HG02852 (cell line): ENCODE results near the gene C10orf53.

Experiments used
- ATAC-seq: cut with Tn5 transposase; IDR thresholded peaks from one replicate; pipeline ENCODE4 v1.9.1; 2021; ENCODE audit warnings: mild to moderate bottlenecking, moderate library complexity; ENCODE audit not compliant: unreplicated experiment

The C10orf53 gene, protein sequence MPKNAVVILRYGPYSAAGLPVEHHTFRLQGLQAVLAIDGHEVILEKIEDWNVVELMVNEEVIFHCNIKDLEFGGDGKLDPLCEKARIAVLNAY

GRCh38 chr10:49679480-49679893, at the start of gene C10orf53:
TSS of gene C10orf53 (plus strand) at chr10:49679651. CDS start at chr10:49679698, 47 bp downstream.
- no peak for ATAC-seq

GRCh38 chr10:49631975-49632374, 47.5 kb upstream of the C10orf53 start:
- ATAC-seq, result no peak

GRCh38 chr10:49632406-49633317, 46.8 kb upstream of the C10orf53 start:
- no peak for ATAC-seq

GRCh38 chr10:49633327-49634068, 46.0 kb upstream of the C10orf53 start:
- no peak for ATAC-seq

- no peak for ATAC-seq
These were observed 45.3 kb upstream of the C10orf53 start for GRCh38 chr10:49634069-49634660.

DNA sequence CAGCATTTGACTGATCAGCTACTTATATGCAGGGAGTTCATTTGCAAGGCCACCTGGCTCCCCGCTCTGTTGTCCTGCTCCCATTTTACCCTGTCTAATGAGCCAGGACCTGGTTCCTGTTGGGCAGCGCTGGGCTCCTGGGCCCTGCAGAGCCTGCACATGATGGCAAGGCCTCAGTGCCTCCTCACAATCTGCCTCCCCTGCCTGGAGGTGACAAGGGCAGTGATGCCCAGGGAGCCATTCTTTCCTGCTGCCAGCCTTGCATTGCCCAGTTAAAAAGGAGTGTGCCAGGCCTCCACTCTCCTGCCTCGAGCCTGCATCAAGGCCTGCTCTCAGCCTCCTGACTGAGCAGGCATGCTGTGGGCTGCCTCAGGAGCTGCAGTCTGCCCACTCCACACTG, 37.1 kb upstream of the C10orf53 start:
- no peak for ATAC-seq

DNA sequence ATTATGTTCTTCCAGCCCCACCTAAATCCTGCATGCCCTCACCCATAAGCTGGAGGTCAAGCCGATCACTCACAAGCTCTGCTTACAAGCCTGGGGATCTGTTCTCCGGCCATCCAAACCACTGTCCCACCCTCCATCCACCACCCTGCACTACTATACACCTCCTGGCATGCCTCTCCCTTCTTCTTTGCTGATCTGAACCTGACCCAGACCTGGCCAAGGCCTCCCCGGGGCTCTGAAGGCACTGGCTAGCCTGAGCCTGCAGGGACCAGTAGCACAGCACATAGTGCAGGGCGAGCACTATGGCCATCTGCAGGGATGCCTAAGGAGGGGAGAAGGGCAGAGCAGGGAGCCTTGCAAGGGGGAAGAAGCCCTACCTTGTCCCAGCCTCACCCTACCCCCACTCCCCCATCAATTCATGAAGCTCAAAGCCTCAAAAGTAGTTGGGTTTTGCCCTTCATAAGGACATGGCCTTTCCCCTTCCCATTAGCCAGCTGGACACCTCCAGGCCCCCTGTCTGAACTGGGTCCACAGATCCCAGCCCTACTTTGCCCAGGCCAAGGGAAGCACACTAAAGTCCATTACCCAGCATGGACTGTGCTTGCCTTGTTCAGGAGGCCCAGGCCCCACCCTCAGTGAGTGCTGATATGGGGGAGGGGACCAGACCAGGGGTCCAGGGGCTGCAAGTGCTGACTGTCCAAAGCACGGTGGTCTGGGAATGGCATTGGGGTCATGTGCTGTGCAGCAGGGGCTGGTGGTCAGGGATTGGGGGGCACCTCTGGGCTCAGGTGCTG, 36.0 kb upstream of the C10orf53 start:
- ATAC-seq, result no peak

- ATAC-seq, result no peak
These were observed 35.3 kb upstream of the C10orf53 start for GRCh38 chr10:49644035-49644646.

DNA sequence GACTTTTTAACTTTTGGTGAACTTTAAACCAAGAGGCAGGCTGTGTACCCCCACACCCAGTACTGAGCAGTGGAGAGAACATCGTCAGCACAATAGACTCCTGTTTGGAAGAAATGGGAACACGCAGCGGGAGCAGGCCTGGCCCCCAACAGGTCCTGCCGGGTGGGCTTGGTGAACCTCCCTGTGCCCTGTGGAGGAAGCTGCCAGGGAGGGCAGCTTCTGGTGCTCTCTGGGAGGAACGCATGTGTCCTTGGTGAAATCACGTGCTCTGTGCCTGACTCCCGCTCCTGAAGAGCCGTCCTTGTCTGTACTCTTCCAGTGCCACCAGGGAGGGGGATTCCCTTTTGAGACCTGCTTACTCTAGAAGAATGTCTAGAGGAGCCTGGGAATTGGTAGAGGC, 34.0 kb upstream of the C10orf53 start:
- no peak for ATAC-seq

GRCh38 chr10:49645871-49646870, 33.3 kb upstream of the C10orf53 start:
- ATAC-seq, result no peak

DNA sequence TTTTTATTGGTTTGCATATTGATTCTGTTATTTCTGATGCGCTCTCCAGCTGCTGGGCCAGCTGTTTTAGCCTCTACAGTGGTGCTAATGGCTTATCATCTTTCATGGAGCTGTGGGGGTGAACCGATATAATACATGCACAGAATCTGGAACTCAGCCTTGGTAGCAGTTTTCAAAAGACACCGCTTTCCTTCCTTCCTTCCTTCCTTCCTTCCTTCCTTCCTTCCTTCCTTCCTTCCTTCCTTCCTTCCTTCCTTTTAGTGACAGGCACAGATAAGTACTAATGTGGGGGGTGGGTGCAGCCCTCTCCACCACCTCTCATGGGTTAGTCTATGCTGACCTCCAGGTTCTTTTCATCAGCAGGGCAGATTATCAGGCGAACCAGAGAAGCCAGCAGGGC, 31.9 kb upstream of the C10orf53 start:
- no peak for ATAC-seq

- no peak for ATAC-seq
These were observed 31.3 kb upstream of the C10orf53 start for GRCh38 chr10:49647985-49648795.

- ATAC-seq, result no peak
These were observed 30.2 kb upstream of the C10orf53 start for GRCh38 chr10:49649294-49649693.

DNA sequence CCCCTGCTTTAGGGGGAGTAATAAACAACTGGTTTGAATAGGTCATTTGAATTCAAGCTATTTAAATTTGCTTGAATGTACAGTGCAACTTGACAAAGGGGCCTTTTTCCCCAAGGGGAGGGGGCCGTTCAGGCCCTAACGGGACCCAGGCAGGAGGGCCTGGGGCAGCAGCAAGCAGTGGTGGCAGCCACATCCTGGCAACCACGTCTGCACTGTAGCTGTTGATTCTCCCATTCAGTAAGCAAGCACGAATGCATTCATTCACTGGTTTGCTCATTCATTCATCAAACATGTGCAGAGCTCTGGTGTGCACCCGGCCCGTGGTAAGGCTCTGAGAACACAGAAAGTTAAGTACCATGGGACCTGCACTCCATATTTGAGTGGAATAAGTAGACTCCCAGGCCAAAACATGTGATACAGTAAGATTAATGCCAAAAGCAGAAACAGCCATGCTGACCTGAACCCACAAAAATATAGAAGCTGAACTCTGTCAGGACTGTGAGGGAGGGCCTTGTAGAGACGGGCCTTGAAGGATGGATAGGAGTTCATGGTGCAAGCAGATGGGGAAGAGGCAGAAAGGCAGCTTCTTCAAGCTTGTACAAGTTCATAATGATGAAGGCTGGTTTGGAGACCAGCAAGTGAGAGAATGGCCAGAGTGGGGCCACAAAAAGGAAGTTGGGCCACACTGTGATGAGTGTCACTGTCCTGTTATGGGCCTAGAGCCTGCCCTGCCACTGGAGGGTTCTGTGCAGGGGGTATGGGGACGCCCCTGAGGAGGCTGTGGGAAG, 29.3 kb upstream of the C10orf53 start:
- ATAC-seq, result no peak

GRCh38 chr10:49650724-49651034, 28.8 kb upstream of the C10orf53 start:
- no peak for ATAC-seq

DNA sequence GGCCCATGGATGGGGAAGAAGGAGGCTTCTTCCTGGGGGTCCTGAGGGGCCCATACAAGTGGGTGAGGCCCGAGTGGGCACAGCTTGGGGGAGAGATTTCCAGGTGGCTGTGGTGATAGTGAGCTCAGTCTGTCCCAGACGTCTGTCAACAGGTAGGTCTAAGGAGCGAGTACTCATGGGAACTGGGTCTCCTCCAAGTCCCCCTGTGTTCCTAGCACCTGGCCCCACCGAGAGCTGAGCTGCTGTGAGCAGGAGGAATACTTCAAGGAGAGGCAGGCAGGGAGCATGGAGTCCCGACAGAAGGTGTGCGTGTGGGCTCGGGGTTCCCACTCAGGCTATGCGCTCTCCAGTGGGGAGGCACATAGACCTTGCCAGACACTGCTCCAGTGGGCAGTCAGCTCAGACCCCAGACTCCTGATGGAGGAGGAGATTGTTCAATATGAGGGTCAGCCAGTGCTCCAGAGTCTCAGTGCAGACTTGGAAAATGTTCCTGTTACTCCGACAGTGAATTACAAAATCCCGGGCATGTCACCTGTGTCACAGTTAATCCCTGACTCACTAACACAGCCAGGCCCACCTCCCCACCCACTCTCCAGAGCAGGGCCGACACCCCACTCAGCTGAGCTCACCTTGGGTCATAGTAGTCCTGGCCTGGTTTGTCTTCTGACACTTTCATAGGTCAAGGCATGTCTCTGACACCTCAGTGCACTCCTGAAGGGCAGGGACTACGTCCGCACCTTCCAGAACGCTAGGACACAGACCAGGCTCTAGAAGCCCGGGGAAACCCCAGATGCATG, 28.2 kb upstream of the C10orf53 start:
- no peak for ATAC-seq

DNA sequence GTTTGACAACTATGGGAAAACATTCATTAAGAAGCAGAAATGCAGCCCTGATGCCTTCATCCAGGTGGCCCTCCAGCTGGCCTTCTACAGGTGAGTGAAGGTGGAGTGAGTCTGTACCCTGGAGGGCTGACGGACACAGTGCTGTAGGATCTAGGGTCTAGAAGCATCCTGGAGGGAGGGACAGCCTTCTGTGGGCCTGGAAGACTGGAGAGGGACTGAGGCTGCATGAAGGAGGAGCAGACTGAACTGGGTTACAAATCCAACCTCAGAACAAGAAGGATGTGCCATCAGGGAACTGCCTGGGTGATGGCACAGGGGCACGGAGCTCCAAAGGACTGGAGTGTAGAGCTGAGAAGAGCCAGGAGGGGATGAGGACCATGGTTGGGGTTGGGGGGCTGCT, 27.5 kb upstream of the C10orf53 start:
- ATAC-seq, result no peak
